ENCODE measurements around the gene PBX4.
"Not testable (repeated sequence)": the region's sequence is repeated elsewhere in the genome, so short reads cannot be mapped to it uniquely, and the experiment has no call there.

PBX4 gene

DNA sequence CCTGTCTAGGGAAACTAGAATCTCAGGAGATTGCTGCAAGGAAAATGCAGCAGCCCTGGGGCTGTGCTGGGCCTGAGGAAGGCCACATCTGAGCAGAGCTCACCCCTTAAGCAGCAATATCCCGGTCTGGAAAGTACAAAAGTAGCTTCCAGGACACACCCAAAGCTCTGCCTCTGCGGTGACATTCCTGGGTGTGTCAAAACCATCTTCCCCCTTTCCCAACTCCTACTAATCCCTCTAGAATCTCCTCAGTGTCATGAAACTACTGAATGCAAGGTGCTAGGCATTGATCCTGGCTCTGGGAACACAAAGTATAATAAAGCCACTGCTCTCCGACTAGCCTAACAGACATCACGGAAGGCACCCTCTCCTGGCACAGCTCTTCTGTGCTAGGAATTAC, 5.0 kb downstream of the PBX4 start:
- no peak for TF ChIP-seq EZH2phosphoT487 (conservative IDR thresholded peaks at IDR 0.05; ENCODE audit: low read length)
- TF ChIP-seq, protein P1, sequence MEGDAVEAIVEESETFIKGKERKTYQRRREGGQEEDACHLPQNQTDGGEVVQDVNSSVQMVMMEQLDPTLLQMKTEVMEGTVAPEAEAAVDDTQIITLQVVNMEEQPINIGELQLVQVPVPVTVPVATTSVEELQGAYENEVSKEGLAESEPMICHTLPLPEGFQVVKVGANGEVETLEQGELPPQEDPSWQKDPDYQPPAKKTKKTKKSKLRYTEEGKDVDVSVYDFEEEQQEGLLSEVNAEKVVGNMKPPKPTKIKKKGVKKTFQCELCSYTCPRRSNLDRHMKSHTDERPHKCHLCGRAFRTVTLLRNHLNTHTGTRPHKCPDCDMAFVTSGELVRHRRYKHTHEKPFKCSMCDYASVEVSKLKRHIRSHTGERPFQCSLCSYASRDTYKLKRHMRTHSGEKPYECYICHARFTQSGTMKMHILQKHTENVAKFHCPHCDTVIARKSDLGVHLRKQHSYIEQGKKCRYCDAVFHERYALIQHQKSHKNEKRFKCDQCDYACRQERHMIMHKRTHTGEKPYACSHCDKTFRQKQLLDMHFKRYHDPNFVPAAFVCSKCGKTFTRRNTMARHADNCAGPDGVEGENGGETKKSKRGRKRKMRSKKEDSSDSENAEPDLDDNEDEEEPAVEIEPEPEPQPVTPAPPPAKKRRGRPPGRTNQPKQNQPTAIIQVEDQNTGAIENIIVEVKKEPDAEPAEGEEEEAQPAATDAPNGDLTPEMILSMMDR (IDR thresholded peaks at IDR 0.05; ENCODE audit: insufficient read depth, low read length, poor library complexity, severe bottlenecking), result no peak
- H3F3A ChIP-seq (ENCODE audit: insufficient read depth), result no peaks in the 10 kb centered on the region
- no peaks in the 10 kb centered on the region for H3K9me2 ChIP-seq (replicated peaks; ENCODE audit: insufficient read depth, low read length)
- no peak overlapping the region for H3K27ac ChIP-seq (ENCODE audit: low read depth, low read length)
- H3K27me3 ChIP-seq (ENCODE audit: low read length), result no peaks in the 10 kb centered on the region
- no peaks in the 10 kb centered on the region for H3K79me2 ChIP-seq (ENCODE audit: insufficient read depth, low read length)
- H3K4me3 ChIP-seq (ENCODE audit: insufficient read depth, low read length, poor library complexity, severe bottlenecking), result no peak overlapping the region
- H3K4me2 ChIP-seq (ENCODE audit: low read depth, low read length, poor library complexity, severe bottlenecking), result no peak overlapping the region
- no peaks in the 10 kb centered on the region for H3K9me3 ChIP-seq (ENCODE audit: insufficient read depth, low read length)
- H2AFZ ChIP-seq (ENCODE audit: low read depth, low read length, severe bottlenecking), result no peak overlapping the region
- H4K20me1 ChIP-seq (ENCODE audit: low read depth, low read length), result no peaks in the 10 kb centered on the region
- no peaks in the 10 kb centered on the region for H3K36me3 ChIP-seq (ENCODE audit: low read length)
- no peak overlapping the region for H3K9ac ChIP-seq (ENCODE audit: low read length)

DNA sequence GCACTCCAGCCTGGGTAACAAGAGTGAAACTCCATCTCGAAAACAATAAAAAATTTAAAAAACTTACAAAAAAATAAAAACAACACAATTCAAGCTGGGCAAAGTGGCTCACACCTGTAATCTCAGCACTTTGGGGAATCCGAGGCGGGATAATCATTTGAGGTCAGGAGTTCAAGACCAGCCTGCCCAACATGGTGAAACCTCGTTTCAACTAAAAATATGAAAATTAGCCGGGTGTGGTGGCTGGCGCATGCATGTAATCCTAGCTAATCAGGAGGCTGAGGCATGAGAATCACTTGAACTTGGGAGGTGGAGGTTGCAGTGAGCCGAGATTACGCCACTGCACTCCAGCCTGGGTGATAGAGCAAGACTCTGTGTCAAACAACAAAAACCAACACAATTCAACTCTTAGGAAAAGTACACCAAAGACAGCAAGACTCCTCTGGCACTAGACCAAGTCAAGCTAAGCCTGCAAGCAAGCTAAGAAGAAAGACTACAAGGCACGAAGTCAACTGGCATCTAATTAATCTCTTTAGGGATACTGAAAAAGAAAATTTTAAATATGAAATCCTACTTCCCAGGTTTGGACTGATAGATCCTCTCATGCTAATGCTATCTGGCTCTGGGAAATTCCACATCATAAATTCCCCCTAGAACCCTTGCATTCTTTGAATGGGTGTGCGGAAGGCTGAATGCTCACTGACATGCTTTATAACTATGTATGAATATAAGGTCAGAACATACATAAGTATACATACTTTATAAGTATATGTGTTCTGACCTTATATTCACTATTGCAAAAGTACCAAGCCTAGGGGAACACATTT, 7.9 kb downstream of the PBX4 start:
- no peak overlapping the region for H3K27ac ChIP-seq (ENCODE audit: low read depth, low read length)
- no peak overlapping the region for H3K4me2 ChIP-seq (ENCODE audit: low read depth, low read length, poor library complexity, severe bottlenecking)
- no peaks in the 10 kb centered on the region for H3K79me2 ChIP-seq (ENCODE audit: insufficient read depth, low read length)
- no peaks in the 10 kb centered on the region for H4K20me1 ChIP-seq (ENCODE audit: low read depth, low read length)
- no peaks in the 10 kb centered on the region for H3K9me2 ChIP-seq (replicated peaks; ENCODE audit: insufficient read depth, low read length)
- no peak overlapping the region for H3K4me3 ChIP-seq (ENCODE audit: insufficient read depth, low read length, poor library complexity, severe bottlenecking)
- H3F3A ChIP-seq (ENCODE audit: insufficient read depth), result no peaks in the 10 kb centered on the region
- no peaks in the 10 kb centered on the region for H3K36me3 ChIP-seq (ENCODE audit: low read length)
- no peaks in the 10 kb centered on the region for H3K9me3 ChIP-seq (ENCODE audit: insufficient read depth, low read length)
- no peak overlapping the region for H3K9ac ChIP-seq (ENCODE audit: low read length)
- H3K27me3 ChIP-seq (ENCODE audit: low read length), result no peaks in the 10 kb centered on the region
- H2AFZ ChIP-seq (ENCODE audit: low read depth, low read length, severe bottlenecking), result no peak overlapping the region
- no peak for TF ChIP-seq EZH2phosphoT487 (conservative IDR thresholded peaks at IDR 0.05; ENCODE audit: low read length)
- TF ChIP-seq, protein P1 (IDR thresholded peaks at IDR 0.05; ENCODE audit: insufficient read depth, low read length, poor library complexity, severe bottlenecking), result no peak

DNA sequence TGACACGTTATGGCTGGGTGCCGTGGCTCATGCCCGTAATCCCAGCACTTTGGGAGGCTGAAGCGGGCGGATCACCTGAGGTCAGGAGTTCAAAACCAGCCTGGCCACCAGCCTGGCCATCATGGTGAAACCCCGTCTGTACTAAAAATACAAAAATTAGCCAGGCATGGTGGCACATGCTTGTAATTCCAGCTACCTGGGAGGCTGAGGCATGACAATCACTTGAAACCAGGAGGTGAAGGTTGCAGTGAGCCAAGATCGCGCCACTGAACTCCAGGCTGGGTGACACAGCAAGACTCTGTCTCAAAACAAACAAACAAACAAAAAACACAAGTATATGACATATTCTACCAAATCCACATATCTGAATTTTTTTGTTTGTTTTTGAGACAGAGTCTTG, 11.8 kb downstream of the PBX4 start:
- H3K9ac ChIP-seq (ENCODE audit: low read length); H3K9me3 ChIP-seq (ENCODE audit: insufficient read depth, low read length); H3K27ac ChIP-seq (ENCODE audit: low read depth, low read length); H3K9me2 ChIP-seq (replicated peaks; ENCODE audit: insufficient read depth, low read length); H3K27me3 ChIP-seq (ENCODE audit: low read length); H4K20me1 ChIP-seq (ENCODE audit: low read depth, low read length); H3K79me2 ChIP-seq (ENCODE audit: insufficient read depth, low read length); H3F3A ChIP-seq (ENCODE audit: insufficient read depth); H3K36me3 ChIP-seq (ENCODE audit: low read length); H2AFZ ChIP-seq (ENCODE audit: low read depth, low read length, severe bottlenecking); H3K4me2 ChIP-seq (ENCODE audit: low read depth, low read length, poor library complexity, severe bottlenecking); H3K4me3 ChIP-seq (ENCODE audit: insufficient read depth, low read length, poor library complexity, severe bottlenecking): not testable (repeated sequence)

DNA sequence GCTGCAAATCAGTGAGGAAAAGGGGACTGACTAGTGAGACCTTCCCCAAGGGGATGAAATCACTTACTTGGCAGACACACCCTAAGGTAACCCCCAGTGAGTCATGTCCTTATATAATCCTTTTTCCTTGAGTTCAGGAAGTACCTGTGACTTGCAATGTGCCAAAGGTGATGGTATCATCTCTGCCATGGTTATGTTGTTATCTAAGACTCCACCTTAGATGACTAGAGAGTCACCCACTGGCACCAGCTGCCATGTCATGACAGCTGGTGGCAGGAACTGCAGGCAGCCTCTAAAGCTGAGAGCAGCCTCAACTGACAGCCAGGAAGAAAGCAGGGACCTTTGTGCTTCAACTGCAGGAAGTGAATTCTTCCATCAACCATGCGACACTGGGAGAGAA, 12.5 kb downstream of the PBX4 start:
- Histone ChIP-seq H3F3A (ENCODE audit: insufficient read depth) (peaks cover 4% of the 10 kb centered on the region), H3K27ac (ENCODE audit: low read depth, low read length) (no peak overlapping the region), H3K4me3 (ENCODE audit: insufficient read depth, low read length, poor library complexity, severe bottlenecking) (no peak overlapping the region), H3K4me2 (ENCODE audit: low read depth, low read length, poor library complexity, severe bottlenecking) (no peak overlapping the region), H3K9me3 (ENCODE audit: insufficient read depth, low read length) (no peaks in the 10 kb centered on the region), H3K9me2 (replicated peaks; ENCODE audit: insufficient read depth, low read length) (no peaks in the 10 kb centered on the region), H4K20me1 (ENCODE audit: low read depth, low read length) (no peaks in the 10 kb centered on the region), H3K9ac (ENCODE audit: low read length) (no peak overlapping the region), H2AFZ (ENCODE audit: low read depth, low read length, severe bottlenecking) (no peak overlapping the region), H3K27me3 (ENCODE audit: low read length) (no peaks in the 10 kb centered on the region), H3K36me3 (ENCODE audit: low read length) (no peaks in the 10 kb centered on the region), H3K79me2 (ENCODE audit: insufficient read depth, low read length) (no peaks in the 10 kb centered on the region)
- TF ChIP-seq, protein P1 (IDR thresholded peaks at IDR 0.05; ENCODE audit: insufficient read depth, low read length, poor library complexity, severe bottlenecking), result no peak
- TF ChIP-seq EZH2phosphoT487 (conservative IDR thresholded peaks at IDR 0.05; ENCODE audit: low read length), result no peak
